GM10266 (cell line): ENCODE data around the gene SNX30.

Experiments used
- DNase-seq: peaks from one replicate; pipeline ENCODE4 v3.0.0; 2012; ENCODE audit errors: extremely low spot score
- CTCF ChIP-seq: IDR thresholded peaks from 2 replicates; pipeline ENCODE4 v1.5.1; 2012; ENCODE audit warnings: mild to moderate bottlenecking, low read depth; ENCODE audit not compliant: control insufficient read depth, insufficient read depth; ENCODE audit errors: missing control alignments

SNX30 gene

DNA sequence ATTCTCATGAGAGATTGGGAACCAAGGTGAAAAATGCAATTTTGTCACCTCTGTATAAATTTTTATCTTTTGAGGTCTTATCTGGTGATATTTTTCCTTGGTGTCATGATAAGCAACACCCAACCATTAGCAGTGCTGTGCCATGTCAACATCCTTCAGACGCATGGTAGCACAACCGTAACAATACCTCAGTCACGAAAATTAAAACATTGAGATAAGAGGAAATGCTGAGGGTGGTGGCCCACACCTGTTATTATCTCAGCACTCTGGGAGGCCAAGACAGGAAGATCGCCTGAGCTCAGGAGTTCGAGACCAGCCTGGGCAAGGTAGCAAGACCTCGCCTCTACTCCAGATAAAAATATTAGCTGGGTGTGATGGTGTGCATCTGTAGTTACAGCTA lies 107.4 kb downstream of the SNX30 start:
- TF ChIP-seq CTCF: no peak
- DNase-seq: no peak

DNA sequence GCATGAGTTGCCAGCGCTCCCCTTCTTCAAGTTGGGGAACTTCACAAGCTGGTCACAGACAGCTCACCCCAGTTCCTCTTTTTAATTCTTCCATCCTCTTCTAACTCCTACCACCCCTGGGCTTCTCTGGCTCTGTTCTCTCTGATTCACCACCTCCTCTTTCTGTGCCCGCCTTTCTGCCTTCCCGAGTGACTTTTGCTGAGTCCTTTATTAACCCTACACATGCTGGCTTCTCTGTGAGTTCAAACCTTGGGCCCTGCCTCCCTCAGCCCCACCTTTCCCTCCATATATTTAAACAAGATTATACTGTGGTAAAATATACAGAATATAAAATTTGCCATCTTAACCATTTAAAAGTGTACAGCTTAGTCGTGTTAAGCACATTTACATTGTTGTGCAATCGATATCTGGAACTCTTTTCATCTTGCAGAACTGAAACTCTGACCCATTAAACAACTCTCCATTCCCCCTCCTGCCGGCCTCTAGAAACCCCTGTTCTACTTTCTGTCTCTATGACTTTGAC lies 108.1 kb downstream of the SNX30 start:
- TF ChIP-seq CTCF: no peak
- peak; percentile 51 for DNase-seq

GRCh38 chr9:112860451-112860850 lies 109.9 kb downstream of the SNX30 start:
- no peak for TF ChIP-seq CTCF
- no peak for DNase-seq

DNA sequence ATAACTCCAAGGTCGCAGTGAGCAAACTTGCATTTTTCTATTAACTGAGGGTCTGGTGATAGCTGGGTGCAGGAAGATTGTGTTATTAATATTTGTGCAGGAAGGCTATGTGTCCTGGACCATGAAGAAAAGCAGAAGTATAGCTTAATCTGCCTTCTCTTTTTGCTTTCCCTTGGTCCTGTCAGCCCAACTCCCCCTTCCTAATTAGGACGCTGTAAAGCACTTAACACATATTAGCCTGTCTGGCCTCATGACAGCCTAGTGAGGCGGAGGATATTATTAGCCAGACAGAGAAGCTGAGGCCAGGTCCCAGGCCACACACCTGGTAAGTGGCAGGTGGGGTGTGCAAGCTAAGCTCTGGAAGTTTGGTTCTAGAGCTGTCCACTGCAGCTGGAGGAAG lies 110.6 kb downstream of the SNX30 start:
- no peak for DNase-seq
- TF ChIP-seq CTCF: no peak

DNA sequence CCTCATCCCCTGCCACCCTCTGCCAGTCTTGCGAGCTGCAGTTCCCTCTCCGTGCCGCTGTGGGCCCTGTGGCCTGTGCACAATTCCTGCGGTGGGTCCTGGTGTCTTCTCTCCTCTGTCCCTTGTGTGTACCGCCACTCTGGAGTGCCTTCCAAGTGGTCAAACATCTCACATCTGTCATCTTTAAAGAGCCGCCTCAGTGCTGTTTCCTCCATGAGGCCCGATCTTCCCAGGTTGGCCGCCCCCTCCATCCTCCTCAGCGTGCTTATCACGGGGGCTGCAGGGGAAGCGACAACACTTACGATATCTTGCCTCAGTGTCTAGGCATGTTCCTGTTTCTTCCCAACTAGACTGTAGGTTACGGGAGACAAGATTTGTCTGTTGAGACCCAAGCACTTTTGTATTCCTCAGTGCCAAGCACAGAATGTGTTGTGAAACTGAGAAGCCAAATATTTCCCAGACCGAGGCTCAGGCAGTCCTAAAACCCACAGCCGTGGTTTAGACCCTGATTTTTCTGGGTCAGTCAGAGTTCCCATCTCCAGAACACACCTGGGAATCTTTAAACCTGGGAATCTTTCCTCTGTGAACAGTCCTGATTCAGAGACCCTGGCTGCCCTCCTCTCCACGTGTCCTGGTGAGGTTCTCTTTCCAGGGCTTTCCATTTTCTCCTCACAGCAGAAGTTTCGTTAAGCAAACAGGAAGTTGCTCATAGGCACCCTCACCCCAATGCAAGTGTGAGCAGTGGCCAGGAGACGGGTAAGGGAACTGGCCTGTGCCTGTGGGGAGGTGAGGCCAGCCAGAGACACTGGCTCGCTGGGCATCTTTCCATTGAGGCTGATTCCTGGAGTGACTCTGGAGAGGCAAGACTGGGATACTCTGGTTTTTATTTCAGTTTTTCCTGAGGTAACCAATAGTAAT lies 111.3 kb downstream of the SNX30 start:
- no peak for DNase-seq

DNA sequence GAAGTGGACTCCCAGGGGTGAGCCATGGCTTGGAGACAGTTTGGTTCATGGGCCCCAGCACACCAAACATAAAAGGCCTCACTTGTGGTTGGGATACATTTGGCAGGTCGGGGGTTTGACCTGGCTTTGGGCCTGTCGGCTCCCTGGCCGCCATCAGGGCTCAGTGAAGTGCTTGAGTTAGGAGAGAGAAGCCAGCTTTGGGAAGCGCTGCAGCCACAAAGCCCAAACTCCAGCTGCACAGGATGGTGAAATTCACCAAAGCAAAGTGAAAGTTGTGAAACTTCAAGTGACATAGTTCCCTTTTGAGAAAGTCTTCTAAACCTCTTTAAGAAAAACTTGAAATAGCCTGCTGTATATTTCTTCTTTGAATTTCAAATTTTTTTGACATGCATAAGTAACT lies 112.7 kb downstream of the SNX30 start:
- no peak for DNase-seq
- no peak for TF ChIP-seq CTCF

More for the DNA sequence above, 111.3 kb downstream of the SNX30 start:
- TF ChIP-seq CTCF: no peak

- peak; percentile 32 for DNase-seq
- no peak for TF ChIP-seq CTCF
Observed at GRCh38 chr9:112863746-112864145, 113.2 kb downstream of the SNX30 start.
